ENCODE results near the gene NXPE3. TPM values are rescaled to one million over a fixed set of nuclear protein-coding genes. Genes with fewer than 3 reads are reported as not detected.
A peak's percentile ranks its signal among the peaks of the same experiment; 100 is the strongest.

NXPE3 gene
- total RNA-seq, 2 experiments from 2014 or later = 16.7 to 64.3 TPM

DNA sequence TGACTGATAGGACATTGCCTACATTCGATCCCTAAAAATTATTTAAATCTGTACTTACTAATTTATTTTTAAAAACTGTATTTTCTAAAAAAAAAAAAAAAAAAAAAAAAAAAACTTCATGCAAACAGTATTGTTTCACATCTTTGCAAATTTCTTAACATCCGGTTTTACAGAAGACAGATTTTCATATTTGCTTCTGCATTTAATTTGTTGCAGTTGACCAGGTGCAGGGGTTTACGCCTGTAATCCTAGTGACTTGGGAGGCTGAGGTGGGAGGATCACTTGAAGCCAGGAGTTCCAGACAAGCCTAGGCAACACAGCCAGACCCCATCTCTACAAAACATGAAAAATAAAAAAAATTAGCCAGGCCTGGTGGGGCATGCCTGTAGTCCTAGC is 63.9 kb downstream of the NXPE3 start:
- no TSS peak for BruUV-seq (replicated peaks)
- Histone ChIP-seq H3K36me3 (ENCODE audit: insufficient read depth, low read length) (peaks cover 11% of the 10 kb centered on the region; the same call in 1 of the 2 replicates), H4K20me1 (ENCODE audit: insufficient read depth, low read length) (no peaks in the 10 kb centered on the region), H3K4me3 (ENCODE audit: low read depth, low read length, poor library complexity, severe bottlenecking) (peak overlapping the region; percentile 25), H3K9me3 (ENCODE audit: low read length) (no peaks in the 10 kb centered on the region), H3K9me2 (ENCODE audit: insufficient read depth, low read length) (no peaks in the 10 kb centered on the region), H3K4me1 (ENCODE audit: insufficient read depth, low read length, poor library complexity, severe bottlenecking) (peaks cover 42% of the 10 kb centered on the region), H3K4me2 (ENCODE audit: low read length) (peak overlapping the region; percentile 29; the same call in 1 of the 2 replicates), H3K27ac (ENCODE audit: low read depth, low read length, poor library complexity, severe bottlenecking) (no peak overlapping the region), H3K79me2 (ENCODE audit: insufficient read depth, low read depth, low read length) (no peaks in the 10 kb centered on the region), H2AFZ (ENCODE audit: low read length) (no peak overlapping the region)
- intact Hi-C loops (cut with micrococcal nuclease; ENCODE audit: unreplicated experiment) = no loop called here
- ChIA-PET POLR2A (interaction anchor here (0.6 to 1.9 kb wide), 13 partner anchors 9 to 757 kb away, joined by 3 to 10 read pairs (median 5); no protein-coding TSS in a partner anchor), CTCF (ENCODE audit: unreplicated experiment) (no interaction called here)
- TF ChIP-seq, protein P1, sequence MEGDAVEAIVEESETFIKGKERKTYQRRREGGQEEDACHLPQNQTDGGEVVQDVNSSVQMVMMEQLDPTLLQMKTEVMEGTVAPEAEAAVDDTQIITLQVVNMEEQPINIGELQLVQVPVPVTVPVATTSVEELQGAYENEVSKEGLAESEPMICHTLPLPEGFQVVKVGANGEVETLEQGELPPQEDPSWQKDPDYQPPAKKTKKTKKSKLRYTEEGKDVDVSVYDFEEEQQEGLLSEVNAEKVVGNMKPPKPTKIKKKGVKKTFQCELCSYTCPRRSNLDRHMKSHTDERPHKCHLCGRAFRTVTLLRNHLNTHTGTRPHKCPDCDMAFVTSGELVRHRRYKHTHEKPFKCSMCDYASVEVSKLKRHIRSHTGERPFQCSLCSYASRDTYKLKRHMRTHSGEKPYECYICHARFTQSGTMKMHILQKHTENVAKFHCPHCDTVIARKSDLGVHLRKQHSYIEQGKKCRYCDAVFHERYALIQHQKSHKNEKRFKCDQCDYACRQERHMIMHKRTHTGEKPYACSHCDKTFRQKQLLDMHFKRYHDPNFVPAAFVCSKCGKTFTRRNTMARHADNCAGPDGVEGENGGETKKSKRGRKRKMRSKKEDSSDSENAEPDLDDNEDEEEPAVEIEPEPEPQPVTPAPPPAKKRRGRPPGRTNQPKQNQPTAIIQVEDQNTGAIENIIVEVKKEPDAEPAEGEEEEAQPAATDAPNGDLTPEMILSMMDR (conservative IDR thresholded peaks at IDR 0.05; ENCODE audit: low read length) = no peak
- TF ChIP-seq EZH2phosphoT487 (IDR thresholded peaks at IDR 0.05; ENCODE audit: borderline replicate concordance, low read depth, low read length) = no peak
- peak; percentile 56 for DNase-seq (ENCODE audit: low spot score)

DNA sequence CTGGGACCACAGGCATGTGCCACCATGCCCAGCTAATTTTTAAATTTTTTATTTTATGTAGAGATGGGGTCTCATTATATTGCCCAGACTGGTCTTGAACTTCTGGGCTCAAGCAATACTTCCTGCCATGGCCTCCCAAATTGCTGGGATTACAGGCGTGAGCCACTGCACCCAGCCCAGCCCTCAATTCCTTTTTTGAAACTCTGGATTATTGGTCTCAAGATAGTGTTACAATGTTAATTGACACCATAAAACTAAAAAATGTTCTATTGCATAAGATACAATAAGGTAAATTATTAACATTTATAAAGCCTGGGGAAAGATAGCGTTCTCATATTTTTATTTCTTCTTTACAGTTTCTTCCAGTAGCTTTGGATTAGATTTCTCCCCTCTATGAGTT is 66.4 kb downstream of the NXPE3 start:
- Histone ChIP-seq H3K9me2 (ENCODE audit: insufficient read depth, low read length) (no peaks in the 10 kb centered on the region), H3K4me2 (ENCODE audit: low read length) (no peak overlapping the region), H2AFZ (ENCODE audit: low read length) (no peak overlapping the region), H3K9me3 (ENCODE audit: low read length) (no peaks in the 10 kb centered on the region), H3K4me3 (ENCODE audit: low read depth, low read length, poor library complexity, severe bottlenecking) (no peak overlapping the region), H3K27ac (ENCODE audit: low read depth, low read length, poor library complexity, severe bottlenecking) (no peak overlapping the region), H3K36me3 (ENCODE audit: insufficient read depth, low read length) (peaks cover 11% of the 10 kb centered on the region; the same call in 1 of the 2 replicates), H4K20me1 (ENCODE audit: insufficient read depth, low read length) (no peaks in the 10 kb centered on the region), H3K4me1 (ENCODE audit: insufficient read depth, low read length, poor library complexity, severe bottlenecking) (peaks cover 43% of the 10 kb centered on the region), H3K79me2 (ENCODE audit: insufficient read depth, low read depth, low read length) (peaks cover 6% of the 10 kb centered on the region; the same call in 1 of the 2 replicates)
- intact Hi-C loops (cut with micrococcal nuclease; ENCODE audit: unreplicated experiment) = no loop called here
- DNase-seq (ENCODE audit: low spot score) = no peak
- BruUV-seq (replicated peaks) = no TSS peak
- no peak for TF ChIP-seq EZH2phosphoT487 (IDR thresholded peaks at IDR 0.05; ENCODE audit: borderline replicate concordance, low read depth, low read length)
- TF ChIP-seq, protein P1 (conservative IDR thresholded peaks at IDR 0.05; ENCODE audit: low read length) = no peak
- ChIA-PET POLR2A (interaction anchor here (0.5 to 1.6 kb wide), 5 partner anchors 10 to 154 kb away, joined by 3 to 8 read pairs (median 4); no protein-coding TSS in a partner anchor), CTCF (ENCODE audit: unreplicated experiment) (no interaction called here)

DNA sequence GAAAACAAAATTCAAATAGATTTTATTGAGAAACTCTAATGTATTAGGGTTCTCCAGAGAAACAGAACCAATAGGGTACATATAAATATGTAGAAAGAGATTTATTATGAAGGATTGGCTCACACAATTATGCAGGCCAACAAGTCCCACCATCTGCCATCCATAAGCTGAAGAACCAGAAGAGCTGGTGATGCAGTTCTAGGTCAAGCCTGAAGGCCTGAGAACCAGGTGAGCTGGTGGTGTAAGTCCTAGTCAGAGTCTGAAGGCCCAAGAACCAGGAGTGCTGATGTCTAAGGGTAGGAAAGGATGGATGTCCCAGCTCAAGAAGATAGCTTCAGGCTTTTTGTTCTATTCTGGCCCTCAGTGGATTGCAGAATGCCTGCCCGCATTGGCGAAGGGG is 67.7 kb downstream of the NXPE3 start:
- no peak for TF ChIP-seq EZH2phosphoT487 (IDR thresholded peaks at IDR 0.05; ENCODE audit: borderline replicate concordance, low read depth, low read length)
- TF ChIP-seq, protein P1 (conservative IDR thresholded peaks at IDR 0.05; ENCODE audit: low read length) = no peak
- Histone ChIP-seq H3K9me2 (ENCODE audit: insufficient read depth, low read length) (no peaks in the 10 kb centered on the region), H3K27ac (ENCODE audit: low read depth, low read length, poor library complexity, severe bottlenecking) (no peak overlapping the region), H4K20me1 (ENCODE audit: insufficient read depth, low read length) (peaks cover 12% of the 10 kb centered on the region; the same call in 1 of the 2 replicates), H3K4me3 (ENCODE audit: low read depth, low read length, poor library complexity, severe bottlenecking) (no peak overlapping the region), H3K79me2 (ENCODE audit: insufficient read depth, low read depth, low read length) (peaks cover 18% of the 10 kb centered on the region), H3K36me3 (ENCODE audit: insufficient read depth, low read length) (peaks cover 12% of the 10 kb centered on the region), H3K9me3 (ENCODE audit: low read length) (no peaks in the 10 kb centered on the region), H3K4me2 (ENCODE audit: low read length) (no peak overlapping the region), H2AFZ (ENCODE audit: low read length) (no peak overlapping the region), H3K4me1 (ENCODE audit: insufficient read depth, low read length, poor library complexity, severe bottlenecking) (peaks cover 45% of the 10 kb centered on the region)
- intact Hi-C loops (cut with micrococcal nuclease; ENCODE audit: unreplicated experiment) = no loop called here
- CTCF ChIA-PET (ENCODE audit: unreplicated experiment) = no interaction called here
- no TSS peak for BruUV-seq (replicated peaks)
- POLR2A ChIA-PET = interaction anchor here (0.8 kb wide), 1 partner anchor 11 kb away, joined by 3 read pairs; no protein-coding TSS in a partner anchor
- peak; percentile 43 for DNase-seq (ENCODE audit: low spot score)
